Kidney (tissue), 14 donors: ENCODE results near the gene GAL3ST3. TPM values are rescaled to one million over a fixed set of nuclear protein-coding genes. Genes with fewer than 3 reads are reported as not detected.
"Not testable (repeated sequence)": the region's sequence is repeated elsewhere in the genome, so short reads cannot be mapped to it uniquely, and the experiment has no call there.

Experiments used
- DNase-seq, 5 donors: peaks; one replicate each; pipeline ENCODE4 v3.0.0-alpha.2; 2013 to 2020
- FAIRE-seq: peaks from 2 replicates; lab custom pipeline; 2012; peaks lifted over from hg19 to GRCh38; lab: Jason Lieb, UNC
- H3K27ac ChIP-seq, 2 donors: one replicate each; pipeline ENCODE4 v1.7.0; 2013; ENCODE audit warnings: low read depth in 2 of 2, low read length in 2 of 2, inconsistent platforms in 1 of 2
- H3K27me3 ChIP-seq: one replicate; pipeline ENCODE4 v1.7.1; 2013; ENCODE audit warnings: low read length, inconsistent platforms; ENCODE audit not compliant: control insufficient read depth, insufficient read depth
- H3K36me3 ChIP-seq, 3 donors: one replicate each; pipeline versions ENCODE4 v1.7.0 to v1.7.1; 2013; ENCODE audit warnings: low read length in 3 of 3, control low read depth in 1 of 3, inconsistent platforms in 1 of 3; ENCODE audit not compliant: insufficient read depth in 3 of 3, control insufficient read depth in 2 of 3
- H3K4me1 ChIP-seq, 3 donors: one replicate each; pipeline versions ENCODE4 v1.7.0 to v1.7.1; 2013; ENCODE audit warnings: low read length in 3 of 3, inconsistent platforms in 1 of 3, low read depth in 1 of 3; ENCODE audit not compliant: control insufficient read depth in 2 of 3, insufficient read depth in 2 of 3
- H3K4me3 ChIP-seq, 3 donors: one replicate each; pipeline versions ENCODE4 v1.7.0 to v1.8.1; 2013; ENCODE audit warnings: low read length in 3 of 3, control low read depth in 1 of 3, inconsistent platforms in 1 of 3
- H3K9ac ChIP-seq, 3 donors: one replicate each; pipeline versions ENCODE4 v1.7.0 to v1.7.1; 2013; ENCODE audit warnings: low read length in 3 of 3, control low read depth in 1 of 3, inconsistent platforms in 1 of 3
- H3K9me3 ChIP-seq, 3 donors: one replicate each; pipeline versions ENCODE4 v1.7.0 to v1.7.1; 2013; ENCODE audit warnings: low read length in 3 of 3, control low read depth in 1 of 3, inconsistent platforms in 1 of 3; ENCODE audit not compliant: control insufficient read depth in 2 of 3, insufficient read depth in 1 of 3
- CTCF ChIP-seq: IDR thresholded peaks from 3 replicates; pipeline ENCODE4 v1.5.1; 2012; ENCODE audit warnings: mild to moderate bottlenecking, moderate library complexity, borderline replicate concordance; ENCODE audit not compliant: insufficient read depth; ENCODE audit errors: extremely low read depth
- intact Hi-C: fragments of 100-400 bp; cut with DNase I; formaldehyde crosslinking; loops from one replicate; pipeline ENCODE4 v1.11.1; 2022
- polyA plus RNA-seq: library from polyadenylated mRNA; stranded (reverse); fragments of 350-450 nt; fragmentation: Illumina TruSeq; extraction: RNeasy Lipid Tissue Mini Kit (QIAGEN cat#74804); gene quantifications from one replicate; pipeline ENCODE4 v1.2.3, GENCODE V29; 2014; ENCODE audit warnings: low read depth, low replicate concordance; ENCODE audit not compliant: insufficient read depth
- total RNA-seq: library from RNA; stranded (reverse); fragmentation: NEBNext Ultra II Directional; extraction: Animal tissue kit (Norgen Biotek cat#: 25700); gene quantifications from one replicate; pipeline ENCODE4 v1.2.1, GENCODE V29; 2021
- donor health status: control.
- donor health status: control.
- donor health status: control.
- donor health status: control.
- donor health status: control.
- donor health status: DM: yes; HTN: yes; CAD: no.
- donor health status: Normal renal cell carcinoma (clear cell type).

GAL3ST3 gene
- total and polyA plus RNA-seq, 2 donors from 2014 or later: 2.5 to 7.6 TPM

- Histone ChIP-seq H3K36me3 (no peaks in the 10 kb centered on the region), H3K9ac (no peak overlapping the region), H3K4me1 (peaks cover 0 to 9% (median 6%) of the 10 kb centered on the region in 3 donors), H3K27ac (peak overlapping the region in 1 of 2 donors; percentile 10), H3K4me3 (no peak overlapping the region), H3K27me3 (no peaks in the 10 kb centered on the region), H3K9me3 (no peaks in the 10 kb centered on the region)
- FAIRE-seq (no peak), DNase-seq (no peak)
- no peak for TF ChIP-seq CTCF
- intact Hi-C loops: no loop called here
Measured at GRCh38 chr11:66080055-66080817, 31.3 kb upstream of the GAL3ST3 start.

GRCh38 chr11:66078949-66079348 is 30.0 kb upstream of the GAL3ST3 start:
- intact Hi-C loops, H3K36me3 ChIP-seq, H3K27ac ChIP-seq, H3K9ac ChIP-seq, FAIRE-seq, H3K27me3 ChIP-seq, DNase-seq, H3K4me1 ChIP-seq, H3K4me3 ChIP-seq, H3K9me3 ChIP-seq: not testable (repeated sequence)

- intact Hi-C loops: no loop called here
- TF ChIP-seq CTCF: no peak
- Histone ChIP-seq H3K9ac (no peak overlapping the region), H3K27ac (no peak overlapping the region), H3K4me1 (peaks cover 0 to 9% (median 1%) of the 10 kb centered on the region in 3 donors), H3K4me3 (no peak overlapping the region), H3K9me3 (no peaks in the 10 kb centered on the region), H3K27me3 (no peaks in the 10 kb centered on the region), H3K36me3 (no peaks in the 10 kb centered on the region)
- DNase-seq (no peak), FAIRE-seq (no peak)
Measured at GRCh38 chr11:66077927-66078326, 29.0 kb upstream of the GAL3ST3 start.

- H3K9ac ChIP-seq: no peak overlapping the region
- no peaks in the 10 kb centered on the region for H3K27me3 ChIP-seq
- no peaks in the 10 kb centered on the region for H3K36me3 ChIP-seq
- no peak for TF ChIP-seq CTCF
- intact Hi-C loops: no loop called here
- no peaks in the 10 kb centered on the region for H3K9me3 ChIP-seq
- H3K4me1 ChIP-seq: peaks cover 0 to 13% (median 6%) of the 10 kb centered on the region in 3 donors
- no peak for DNase-seq
- no peak for FAIRE-seq
- H3K27ac ChIP-seq: no peak overlapping the region
- H3K4me3 ChIP-seq: no peak overlapping the region
Measured at GRCh38 chr11:66076561-66076960, 27.6 kb upstream of the GAL3ST3 start.
